ENCODE results near the gene PPP1R36.

DNA sequence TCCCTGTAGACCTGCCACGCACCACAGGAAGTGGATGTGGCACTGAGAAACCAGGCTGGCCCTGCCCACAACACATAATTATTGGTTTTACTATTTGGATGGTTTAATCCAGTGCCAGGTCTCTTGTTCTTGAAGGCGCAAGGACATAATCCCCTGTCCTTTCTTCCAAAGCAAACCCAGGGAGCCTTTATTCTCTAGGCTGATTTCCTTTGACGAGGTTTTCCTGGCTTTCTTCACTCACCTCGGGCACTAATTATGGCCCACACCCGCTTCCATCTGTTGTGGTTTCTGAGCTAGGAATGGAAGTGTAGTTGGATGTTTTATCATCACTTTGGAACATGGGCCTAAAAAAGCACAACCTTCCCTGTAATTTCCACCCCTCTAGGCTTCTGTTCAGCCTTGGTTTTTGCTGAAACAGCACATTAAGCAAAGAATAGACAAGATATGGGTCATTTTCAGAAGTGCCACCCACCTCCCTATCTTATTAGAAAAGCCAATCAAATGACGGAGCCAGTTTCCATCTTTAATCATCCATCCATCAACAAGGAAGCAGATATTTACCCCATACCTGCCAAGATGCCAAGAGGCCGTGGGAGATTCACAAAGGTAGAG, 73.9 kb downstream of the PPP1R36 start:
- TF ChIP-seq, protein P1, sequence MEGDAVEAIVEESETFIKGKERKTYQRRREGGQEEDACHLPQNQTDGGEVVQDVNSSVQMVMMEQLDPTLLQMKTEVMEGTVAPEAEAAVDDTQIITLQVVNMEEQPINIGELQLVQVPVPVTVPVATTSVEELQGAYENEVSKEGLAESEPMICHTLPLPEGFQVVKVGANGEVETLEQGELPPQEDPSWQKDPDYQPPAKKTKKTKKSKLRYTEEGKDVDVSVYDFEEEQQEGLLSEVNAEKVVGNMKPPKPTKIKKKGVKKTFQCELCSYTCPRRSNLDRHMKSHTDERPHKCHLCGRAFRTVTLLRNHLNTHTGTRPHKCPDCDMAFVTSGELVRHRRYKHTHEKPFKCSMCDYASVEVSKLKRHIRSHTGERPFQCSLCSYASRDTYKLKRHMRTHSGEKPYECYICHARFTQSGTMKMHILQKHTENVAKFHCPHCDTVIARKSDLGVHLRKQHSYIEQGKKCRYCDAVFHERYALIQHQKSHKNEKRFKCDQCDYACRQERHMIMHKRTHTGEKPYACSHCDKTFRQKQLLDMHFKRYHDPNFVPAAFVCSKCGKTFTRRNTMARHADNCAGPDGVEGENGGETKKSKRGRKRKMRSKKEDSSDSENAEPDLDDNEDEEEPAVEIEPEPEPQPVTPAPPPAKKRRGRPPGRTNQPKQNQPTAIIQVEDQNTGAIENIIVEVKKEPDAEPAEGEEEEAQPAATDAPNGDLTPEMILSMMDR (conservative IDR thresholded peaks at IDR 0.05 in 1 of 2, IDR thresholded peaks at IDR 0.05 in 1 of 2; ENCODE audit: low read depth in 1 of 2, low read length in 2 of 2): no peak
- TF ChIP-seq EZH2 (IDR thresholded peaks at IDR 0.05; ENCODE audit: low read length, missing control alignments): no peak

Data from fibroblast of lung (primary cell).